Measurements from ENCODE around the gene CALCR. TPM values are rescaled to one million over a fixed set of nuclear protein-coding genes. Genes with fewer than 3 reads are reported as not detected.

The CALCR gene
- total and polyA plus RNA-seq, 2 donors (not counting 1 experiment from before 2014, with no cell fraction given) = not detected

- no peak overlapping the region for H3K4me3 ChIP-seq (ENCODE audit: control extremely low read depth in 1 of 5, extremely low read depth in 1 of 5, insufficient read depth in 1 of 5, low read depth in 2 of 5, low read length in 4 of 5)
- H2AFZ ChIP-seq (ENCODE audit: insufficient read depth, low read depth, low read length, poor library complexity, severe bottlenecking) = no peak overlapping the region
- no peak for DNase-seq
- ChIA-PET CTCF (interaction anchor here (1.1 to 1.5 kb wide), 2 partner anchors 9 to 14 kb away, joined by 3 read pairs; no protein-coding TSS in a partner anchor), POLR2A (no interaction called here)
- TF ChIP-seq, protein P1, sequence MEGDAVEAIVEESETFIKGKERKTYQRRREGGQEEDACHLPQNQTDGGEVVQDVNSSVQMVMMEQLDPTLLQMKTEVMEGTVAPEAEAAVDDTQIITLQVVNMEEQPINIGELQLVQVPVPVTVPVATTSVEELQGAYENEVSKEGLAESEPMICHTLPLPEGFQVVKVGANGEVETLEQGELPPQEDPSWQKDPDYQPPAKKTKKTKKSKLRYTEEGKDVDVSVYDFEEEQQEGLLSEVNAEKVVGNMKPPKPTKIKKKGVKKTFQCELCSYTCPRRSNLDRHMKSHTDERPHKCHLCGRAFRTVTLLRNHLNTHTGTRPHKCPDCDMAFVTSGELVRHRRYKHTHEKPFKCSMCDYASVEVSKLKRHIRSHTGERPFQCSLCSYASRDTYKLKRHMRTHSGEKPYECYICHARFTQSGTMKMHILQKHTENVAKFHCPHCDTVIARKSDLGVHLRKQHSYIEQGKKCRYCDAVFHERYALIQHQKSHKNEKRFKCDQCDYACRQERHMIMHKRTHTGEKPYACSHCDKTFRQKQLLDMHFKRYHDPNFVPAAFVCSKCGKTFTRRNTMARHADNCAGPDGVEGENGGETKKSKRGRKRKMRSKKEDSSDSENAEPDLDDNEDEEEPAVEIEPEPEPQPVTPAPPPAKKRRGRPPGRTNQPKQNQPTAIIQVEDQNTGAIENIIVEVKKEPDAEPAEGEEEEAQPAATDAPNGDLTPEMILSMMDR (IDR thresholded peaks at IDR 0.05) = no peak
- no peak for TF ChIP-seq EZH2 (IDR thresholded peaks at IDR 0.05; ENCODE audit: borderline replicate concordance, insufficient read depth, low read depth, low read length, poor library complexity, severe bottlenecking)
- H3K36me3 ChIP-seq (replicated peaks in 1 of 2; ENCODE audit: control extremely low read depth in 1 of 2, control insufficient read depth in 1 of 2, extremely low read depth in 1 of 2, insufficient read depth in 2 of 2, low read length in 1 of 2) = no peaks in the 10 kb centered on the region
- no peak overlapping the region for H3K4me2 ChIP-seq (replicated peaks; ENCODE audit: low read depth, low read length, poor library complexity, severe bottlenecking)
- no peak for ATAC-seq (ENCODE audit: low read depth)
- no peak overlapping the region for H3K27ac ChIP-seq (ENCODE audit: low read length in 2 of 2)
- no peaks in the 10 kb centered on the region for H3K9me3 ChIP-seq (ENCODE audit: control extremely low read depth in 1 of 3, control insufficient read depth in 2 of 3, insufficient read depth in 1 of 3, low read length in 2 of 3)
- H4K20me1 ChIP-seq (ENCODE audit: control insufficient read depth, insufficient read depth, low read length, poor library complexity, severe bottlenecking) = no peaks in the 10 kb centered on the region
- Mint-ChIP-seq H3K9me3 (ENCODE audit: insufficient read depth) (no peaks in the 10 kb centered on the region), H3K27ac (no peak overlapping the region), H3K27me3 (peaks cover 8% of the 10 kb centered on the region), H3K4me3 (no peak overlapping the region), H3K4me1 (no peaks in the 10 kb centered on the region)
- no peak overlapping the region for H3K9ac ChIP-seq (ENCODE audit: low read length)
- no peaks in the 10 kb centered on the region for H3K79me2 ChIP-seq (ENCODE audit: control insufficient read depth, insufficient read depth, low read length)
- H3K4me1 ChIP-seq (ENCODE audit: control insufficient read depth in 2 of 2, insufficient read depth in 2 of 2, low read length in 2 of 2) = no peaks in the 10 kb centered on the region
- intact Hi-C loops (cut with micrococcal nuclease) = no loop called here
- no peaks in the 10 kb centered on the region for H3K27me3 ChIP-seq (replicated peaks in 1 of 4; ENCODE audit: control extremely low read depth in 1 of 4, control insufficient read depth in 3 of 4, insufficient read depth in 4 of 4, low read length in 3 of 4)
Observed at GRCh38 chr7:93620057-93620456, 45.5 kb upstream of the CALCR start.

DNA sequence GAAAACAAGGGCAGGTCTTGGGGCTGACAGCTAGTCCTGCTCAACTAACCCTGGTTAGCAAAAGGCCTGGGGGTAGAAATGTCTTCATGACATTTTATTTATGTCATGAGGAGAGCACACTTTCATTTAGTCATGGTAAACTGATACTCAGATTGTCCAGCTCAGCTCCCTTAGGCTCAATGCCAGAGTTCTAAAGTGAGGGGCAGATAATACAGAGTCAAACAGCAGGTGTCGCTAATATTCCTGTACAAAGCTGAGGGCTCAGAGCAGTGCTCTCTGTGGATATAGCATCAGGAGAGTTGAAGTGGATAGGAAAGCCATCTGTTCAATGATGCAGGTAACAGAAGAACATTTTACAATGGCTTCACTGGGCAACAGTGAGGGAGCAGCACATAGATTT is 26.8 kb upstream of the CALCR start:
- WGBS (ENCODE audit: insufficient coverage) = 80% methylated on average over 1 of the region's 1 CpG
- CTCF ChIA-PET = no interaction called here
- POLR2A ChIA-PET = no interaction called here
- Histone ChIP-seq H3K36me3 (replicated peaks in 1 of 2; ENCODE audit: control extremely low read depth in 1 of 2, control insufficient read depth in 1 of 2, extremely low read depth in 1 of 2, insufficient read depth in 2 of 2, low read length in 1 of 2) (no peaks in the 10 kb centered on the region), H4K20me1 (ENCODE audit: control insufficient read depth, insufficient read depth, low read length, poor library complexity, severe bottlenecking) (no peaks in the 10 kb centered on the region), H2AFZ (ENCODE audit: insufficient read depth, low read depth, low read length, poor library complexity, severe bottlenecking) (no peak overlapping the region), H3K27ac (ENCODE audit: low read length in 2 of 2) (no peak overlapping the region), H3K27me3 (replicated peaks in 1 of 4; ENCODE audit: control extremely low read depth in 1 of 4, control insufficient read depth in 3 of 4, insufficient read depth in 4 of 4, low read length in 3 of 4) (no peaks in the 10 kb centered on the region), H3K79me2 (ENCODE audit: control insufficient read depth, insufficient read depth, low read length) (no peaks in the 10 kb centered on the region), H3K9ac (ENCODE audit: low read length) (no peak overlapping the region), H3K4me1 (ENCODE audit: control insufficient read depth in 2 of 2, insufficient read depth in 2 of 2, low read length in 2 of 2) (no peaks in the 10 kb centered on the region), H3K9me3 (ENCODE audit: control extremely low read depth in 1 of 3, control insufficient read depth in 2 of 3, insufficient read depth in 1 of 3, low read length in 2 of 3) (no peaks in the 10 kb centered on the region), H3K4me3 (ENCODE audit: control extremely low read depth in 1 of 5, extremely low read depth in 1 of 5, insufficient read depth in 1 of 5, low read depth in 2 of 5, low read length in 4 of 5) (no peak overlapping the region), H3K4me2 (replicated peaks; ENCODE audit: low read depth, low read length, poor library complexity, severe bottlenecking) (no peak overlapping the region)
- DNase-seq (no peak), ATAC-seq (ENCODE audit: low read depth) (no peak)
- peaks cover 8% of the 10 kb centered on the region for H3K27me3 Mint-ChIP-seq
- H3K9me3 Mint-ChIP-seq (ENCODE audit: insufficient read depth) = no peaks in the 10 kb centered on the region
- H3K4me3 Mint-ChIP-seq = no peak overlapping the region
- H3K4me1 Mint-ChIP-seq = no peaks in the 10 kb centered on the region
- H3K27ac Mint-ChIP-seq = no peak overlapping the region
- intact Hi-C loops (cut with micrococcal nuclease) = no loop called here
- TF ChIP-seq EZH2 (IDR thresholded peaks at IDR 0.05; ENCODE audit: borderline replicate concordance, insufficient read depth, low read depth, low read length, poor library complexity, severe bottlenecking) = no peak
- TF ChIP-seq, protein P1 (IDR thresholded peaks at IDR 0.05) = no peak
